Purkinje cell (primary cell): ENCODE results near the gene SRCIN1. TPM values are rescaled to one million over a fixed set of nuclear protein-coding genes. Genes with fewer than 3 reads are reported as not detected.

Experiments
- polyA plus RNA-seq: library from polyadenylated mRNA; unstranded; fragments of >200 nt; fragmentation: Nextera tagmentation; gene quantifications from 2 replicates; pipeline ENCODE4 v1.2.1, GENCODE V29; 2014

Gene SRCIN1
- 0.88 and 2.2 TPM in 2 replicates for polyA plus RNA-seq

GRCh38 chr17:38605841-38606645, at the start of gene SRCIN1:
Gene SRCIN1, minus strand, starts transcription at chr17:38605952. Its CDS starts 247 bp downstream, at chr17:38605705.

Other genes with a start within 250 kb of the SRCIN1 start
- 2.3 and 4.0 TPM in 2 replicates for gene ARHGAP23, start 177.5 kb downstream of the SRCIN1 start, polyA plus RNA-seq
- gene EPOP, start 69.0 kb upstream of the SRCIN1 start, polyA plus RNA-seq = 0.60 and 1.2 TPM in 2 replicates
- 0.46 and 2.3 TPM in 2 replicates for gene MLLT6, start 99.3 kb upstream of the SRCIN1 start, polyA plus RNA-seq
- 6.0 and 8.0 TPM in 2 replicates for gene CISD3, start 124.4 kb upstream of the SRCIN1 start, polyA plus RNA-seq
- gene PCGF2, start 142.4 kb upstream of the SRCIN1 start, polyA plus RNA-seq = 1.1 and 11.2 TPM in 2 replicates
- 657 and 801 TPM in 2 replicates for gene PSMB3, start 146.8 kb upstream of the SRCIN1 start, polyA plus RNA-seq
- 4.6 and 7.9 TPM in 2 replicates for gene PIP4K2B, start 193.6 kb upstream of the SRCIN1 start, polyA plus RNA-seq
- 5.0 and 23.1 TPM in 2 replicates for gene CWC25, start 219.4 kb upstream of the SRCIN1 start, polyA plus RNA-seq
- 794 and 943 TPM in 2 replicates for gene RPL23, start 247.8 kb upstream of the SRCIN1 start, polyA plus RNA-seq